Panc1 (cell line): ENCODE data around the gene PDLIM7. TPM values are rescaled to one million over a fixed set of nuclear protein-coding genes. Genes with fewer than 3 reads are reported as not detected.

ENCODE experiments used
- ATAC-seq: fragments of 200-7000 bp; cut with Tn5 transposase; 2 replicates; pipeline ENCODE4 v1.9.1; 2020; ENCODE audit warnings: mild to moderate bottlenecking, moderate library complexity
- BruUV-seq: library from RNA; stranded (reverse); fragments of 400-500 nt; replicated peaks from 2 replicates; lab custom pipeline; 2021; lab: Mats Ljungman, UMichigan
- CTCF ChIA-PET: fragments of 300-600 bp; sonication (Branson Sonifier 250); formaldehyde crosslinking; loops from one replicate; lab custom pipeline; 2022; ENCODE audit warnings: antibody characterized with exemption; lab: Charles Lee
- POLR2A ChIA-PET: fragments of 300-600 bp; sonication (Branson Sonifier 250); formaldehyde crosslinking; loops from one replicate; lab custom pipeline; 2022; ENCODE audit warnings: antibody characterized with exemption; lab: Charles Lee
- DNase-seq: peaks from one replicate; pipeline ENCODE4 v3.0.0-alpha.2; 2010; ENCODE audit warnings: low read depth, low spot score
- H3K27ac ChIP-seq: 2 replicates; pipeline ENCODE4 v1.5.1; 2011; ENCODE audit warnings: mild to moderate bottlenecking, low read length, inconsistent platforms
- H3K27me3 ChIP-seq: fragments of 200-500 bp; sonication (Bioruptor generic); 2 replicates; pipeline ENCODE4 v1.6.0; 2014; ENCODE audit warnings: low read length, inconsistent platforms; ENCODE audit not compliant: control insufficient read depth, insufficient read depth
- H3K36me3 ChIP-seq: fragments of 200-500 bp; sonication (Bioruptor generic); 2 replicates; pipeline ENCODE4 v1.5.1; 2014; ENCODE audit warnings: inconsistent platforms, mild to moderate bottlenecking, low read length, moderate library complexity; ENCODE audit not compliant: control insufficient read depth, insufficient read depth
- H3K4me1 ChIP-seq: 2 replicates; pipeline ENCODE4 v1.5.1; 2011; ENCODE audit warnings: inconsistent platforms, mild to moderate bottlenecking, low read length, moderate library complexity; ENCODE audit not compliant: control insufficient read depth, insufficient read depth
- H3K4me3 ChIP-seq, 2 experiments: 2 replicates each; pipeline ENCODE4 v1.5.1; 2011 to 2012; ENCODE audit warnings: low read depth in 2 of 2, low read length in 2 of 2, mild to moderate bottlenecking in 2 of 2, inconsistent platforms in 1 of 2, moderate library complexity in 1 of 2
- H3K9me3 ChIP-seq: fragments of 200-500 bp; sonication (Bioruptor generic); 2 replicates; pipeline ENCODE4 v1.5.1; 2014; ENCODE audit warnings: low read depth, mild to moderate bottlenecking, inconsistent platforms, low read length, moderate library complexity; ENCODE audit not compliant: control insufficient read depth, insufficient read depth
- CTCF ChIP-seq: fragments of 450-650 bp; IDR thresholded peaks from 2 replicates; pipeline ENCODE4 v1.5.1; 2017; ENCODE audit warnings: mild to moderate bottlenecking
- POLR2AphosphoS5 ChIP-seq: IDR thresholded peaks from 2 replicates; pipeline ENCODE4 v1.6.1; 2012; ENCODE audit warnings: mild to moderate bottlenecking, low read depth, low read length, moderate library complexity
- SIN3A ChIP-seq: IDR thresholded peaks from 2 replicates; pipeline ENCODE4 v1.6.1; 2012; ENCODE audit warnings: low read depth, mild to moderate bottlenecking, low read length, moderate library complexity, borderline replicate concordance; ENCODE audit not compliant: insufficient read depth
- TCF7L2 ChIP-seq: IDR thresholded peaks from 2 replicates; pipeline ENCODE4 v1.6.1; 2011; ENCODE audit warnings: mild to moderate bottlenecking, low read depth, low read length, inconsistent platforms
- in situ Hi-C: cut with HindIII; loops from 2 replicates; pipeline ENCODE4 v1.10.0; 2016; ENCODE audit warnings: low sequenced_read_pairs, low pct_unique_long_range_greater_than_20kb
- intact Hi-C: fragments of 100-400 bp; cut with micrococcal nuclease; formaldehyde crosslinking; loops from one replicate; pipeline ENCODE4 v1.10.0; 2022; ENCODE audit not compliant: unreplicated experiment
- total RNA-seq: library from RNA; stranded (reverse); gene quantifications from one replicate; pipeline ENCODE4 v1.2.1, GENCODE V29; 2021; ENCODE audit not compliant: unreplicated experiment
- TF ChIP-seq, protein P1 (sequence below), 2 experiments: IDR thresholded peaks; 2 replicates each; pipeline ENCODE4 v1.6.1; 2011 to 2012; ENCODE audit warnings: low read depth in 2 of 2, control low read depth in 1 of 2, low read length in 1 of 2, mild to moderate bottlenecking in 1 of 2, moderate library complexity in 1 of 2; ENCODE audit not compliant: insufficient read depth in 1 of 2

The PDLIM7 gene
- total RNA-seq, 1 experiment from 2014 or later = 62.9 TPM

- Histone ChIP-seq H3K27ac (no peak overlapping the region), H3K9me3 (no peaks in the 10 kb centered on the region), H3K36me3 (no peaks in the 10 kb centered on the region; the same call in none of the 2 replicates), H3K4me3 (no peak overlapping the region), H3K27me3 (no peaks in the 10 kb centered on the region), H3K4me1 (peaks cover 33% of the 10 kb centered on the region)
- intact Hi-C loops = no loop called here
- ATAC-seq = no peak
- ChIA-PET POLR2A (no interaction called here), CTCF (no interaction called here)
- no TSS peak for BruUV-seq
- DNase-seq = no peak
- TF ChIP-seq TCF7L2 (no peak), POLR2AphosphoS5 (no peak), CTCF (no peak)
- TF ChIP-seq, protein P1, sequence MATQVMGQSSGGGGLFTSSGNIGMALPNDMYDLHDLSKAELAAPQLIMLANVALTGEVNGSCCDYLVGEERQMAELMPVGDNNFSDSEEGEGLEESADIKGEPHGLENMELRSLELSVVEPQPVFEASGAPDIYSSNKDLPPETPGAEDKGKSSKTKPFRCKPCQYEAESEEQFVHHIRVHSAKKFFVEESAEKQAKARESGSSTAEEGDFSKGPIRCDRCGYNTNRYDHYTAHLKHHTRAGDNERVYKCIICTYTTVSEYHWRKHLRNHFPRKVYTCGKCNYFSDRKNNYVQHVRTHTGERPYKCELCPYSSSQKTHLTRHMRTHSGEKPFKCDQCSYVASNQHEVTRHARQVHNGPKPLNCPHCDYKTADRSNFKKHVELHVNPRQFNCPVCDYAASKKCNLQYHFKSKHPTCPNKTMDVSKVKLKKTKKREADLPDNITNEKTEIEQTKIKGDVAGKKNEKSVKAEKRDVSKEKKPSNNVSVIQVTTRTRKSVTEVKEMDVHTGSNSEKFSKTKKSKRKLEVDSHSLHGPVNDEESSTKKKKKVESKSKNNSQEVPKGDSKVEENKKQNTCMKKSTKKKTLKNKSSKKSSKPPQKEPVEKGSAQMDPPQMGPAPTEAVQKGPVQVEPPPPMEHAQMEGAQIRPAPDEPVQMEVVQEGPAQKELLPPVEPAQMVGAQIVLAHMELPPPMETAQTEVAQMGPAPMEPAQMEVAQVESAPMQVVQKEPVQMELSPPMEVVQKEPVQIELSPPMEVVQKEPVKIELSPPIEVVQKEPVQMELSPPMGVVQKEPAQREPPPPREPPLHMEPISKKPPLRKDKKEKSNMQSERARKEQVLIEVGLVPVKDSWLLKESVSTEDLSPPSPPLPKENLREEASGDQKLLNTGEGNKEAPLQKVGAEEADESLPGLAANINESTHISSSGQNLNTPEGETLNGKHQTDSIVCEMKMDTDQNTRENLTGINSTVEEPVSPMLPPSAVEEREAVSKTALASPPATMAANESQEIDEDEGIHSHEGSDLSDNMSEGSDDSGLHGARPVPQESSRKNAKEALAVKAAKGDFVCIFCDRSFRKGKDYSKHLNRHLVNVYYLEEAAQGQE (IDR thresholded peaks at IDR 0.05; ENCODE audit: insufficient read depth in 1 of 2, low read depth in 2 of 2, low read length in 1 of 2) = no peak
- in situ Hi-C loops = no loop called here
Measured at GRCh38 chr5:177469750-177470525, 27.5 kb downstream of the PDLIM7 start.

DNA sequence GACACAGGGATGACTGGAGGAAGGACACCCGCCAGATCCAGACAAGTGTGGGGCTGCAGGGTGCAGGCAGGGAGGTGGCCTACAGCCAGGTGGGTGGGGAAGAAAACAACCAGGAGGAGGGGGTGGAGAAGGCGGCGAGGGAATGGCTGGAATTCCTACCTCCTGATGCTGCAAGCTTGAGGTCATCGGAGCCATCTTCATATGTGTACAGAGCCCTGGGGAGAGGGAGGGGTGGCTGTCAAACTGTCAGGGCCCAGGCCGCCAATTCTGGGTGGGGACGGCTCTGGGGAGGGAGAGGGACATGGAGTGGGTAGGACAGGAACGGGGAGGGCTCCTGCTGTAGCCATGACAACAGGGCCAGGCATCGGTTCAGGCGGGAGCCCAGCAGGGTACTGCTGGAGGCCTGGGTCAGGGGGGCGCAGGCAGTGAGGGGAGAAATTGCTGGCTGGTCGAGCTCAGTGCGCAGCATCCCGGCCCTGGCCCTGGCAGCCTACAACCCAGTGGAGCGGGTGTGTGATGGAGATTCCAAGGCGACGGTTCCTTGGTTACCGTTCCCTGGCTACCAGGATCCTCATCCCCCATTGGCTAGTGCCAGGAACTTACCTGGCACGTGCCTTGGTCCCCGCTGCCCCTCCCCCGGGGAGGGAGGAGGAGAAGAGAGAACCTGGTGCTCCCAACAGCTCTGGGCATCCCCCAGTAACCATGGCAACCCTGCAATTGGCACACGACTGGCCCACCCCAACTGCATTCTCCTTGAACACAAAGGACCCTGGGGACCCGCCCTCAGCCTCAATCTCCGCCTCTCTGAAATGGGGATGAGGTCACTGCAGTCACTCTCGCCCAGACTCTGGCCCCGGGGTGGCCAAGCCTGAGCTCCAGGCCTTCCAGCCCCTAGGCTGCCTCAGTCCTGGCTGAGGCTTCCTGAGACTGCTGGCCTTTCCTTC is 28.4 kb downstream of the PDLIM7 start:
- H3K9me3 ChIP-seq = no peaks in the 10 kb centered on the region
- TF ChIP-seq TCF7L2 = no peak
- no peak for TF ChIP-seq SIN3A
- TF ChIP-seq CTCF = no peak
- no peak for TF ChIP-seq POLR2AphosphoS5
- intact Hi-C loops = no loop called here
- DNase-seq (no peak), ATAC-seq (no peak)
- ChIA-PET POLR2A (no interaction called here), CTCF (no interaction called here)
- H3K36me3 ChIP-seq = no peaks in the 10 kb centered on the region; the same call in none of the 2 replicates
- in situ Hi-C loops = no loop called here
- H3K4me1 ChIP-seq = peaks cover 29% of the 10 kb centered on the region
- H3K27ac ChIP-seq = no peak overlapping the region
- H3K27me3 ChIP-seq = no peaks in the 10 kb centered on the region
- BruUV-seq = no TSS peak
- no peak overlapping the region for H3K4me3 ChIP-seq
